Parathyroid adenoma (tissue), 2 donors: ENCODE results near the gene IQCN.
A peak's percentile ranks its signal among the peaks of the same experiment; 100 is the strongest.

Experiments used
- H2AFZ ChIP-seq: fragments of 300-600 bp; sonication (generic); one replicate; pipeline ENCODE4 v1.7.0; 2017; ENCODE audit warnings: antibody characterized with exemption, mild to moderate bottlenecking
- H3K27ac ChIP-seq: fragments of 300-600 bp; sonication (generic); one replicate; pipeline ENCODE4 v1.7.0; 2017
- H3K27me3 ChIP-seq: fragments of 300-600 bp; sonication (generic); one replicate; pipeline ENCODE4 v1.7.0; 2017; ENCODE audit warnings: low read length; ENCODE audit not compliant: control insufficient read depth, insufficient read depth
- H3K36me3 ChIP-seq: fragments of 300-600 bp; sonication (generic); one replicate; pipeline ENCODE4 v1.7.0; 2017; ENCODE audit warnings: low read length; ENCODE audit not compliant: control insufficient read depth, insufficient read depth
- H3K4me1 ChIP-seq: fragments of 300-600 bp; sonication (generic); one replicate; pipeline ENCODE4 v1.7.0; 2017; ENCODE audit warnings: control low read depth
- H3K4me2 ChIP-seq: fragments of 300-600 bp; sonication (generic); one replicate; pipeline ENCODE4 v1.7.0; 2017; ENCODE audit warnings: low read length
- H3K4me3 ChIP-seq: fragments of 300-600 bp; sonication (generic); one replicate; pipeline ENCODE4 v1.7.0; 2017; ENCODE audit warnings: low read depth, low read length
- H3K79me2 ChIP-seq: fragments of 300-600 bp; sonication (generic); one replicate; pipeline ENCODE4 v1.7.0; 2017; ENCODE audit warnings: control low read depth
- H3K9ac ChIP-seq: fragments of 300-600 bp; sonication (generic); one replicate; pipeline ENCODE4 v1.7.0; 2017; ENCODE audit warnings: mild to moderate bottlenecking
- H3K9me3 ChIP-seq: fragments of 300-600 bp; sonication (generic); one replicate; pipeline ENCODE4 v1.7.0; 2017; ENCODE audit warnings: low read length; ENCODE audit not compliant: control insufficient read depth
- TF ChIP-seq, protein P1 (sequence below): fragments of 300-600 bp; sonication (generic); IDR thresholded peaks from one replicate; pipeline ENCODE4 v1.7.0; 2017; ENCODE audit warnings: antibody characterized with exemption, mild to moderate bottlenecking
- donor health status: primary hyperparathyroidism.

Gene IQCN

DNA sequence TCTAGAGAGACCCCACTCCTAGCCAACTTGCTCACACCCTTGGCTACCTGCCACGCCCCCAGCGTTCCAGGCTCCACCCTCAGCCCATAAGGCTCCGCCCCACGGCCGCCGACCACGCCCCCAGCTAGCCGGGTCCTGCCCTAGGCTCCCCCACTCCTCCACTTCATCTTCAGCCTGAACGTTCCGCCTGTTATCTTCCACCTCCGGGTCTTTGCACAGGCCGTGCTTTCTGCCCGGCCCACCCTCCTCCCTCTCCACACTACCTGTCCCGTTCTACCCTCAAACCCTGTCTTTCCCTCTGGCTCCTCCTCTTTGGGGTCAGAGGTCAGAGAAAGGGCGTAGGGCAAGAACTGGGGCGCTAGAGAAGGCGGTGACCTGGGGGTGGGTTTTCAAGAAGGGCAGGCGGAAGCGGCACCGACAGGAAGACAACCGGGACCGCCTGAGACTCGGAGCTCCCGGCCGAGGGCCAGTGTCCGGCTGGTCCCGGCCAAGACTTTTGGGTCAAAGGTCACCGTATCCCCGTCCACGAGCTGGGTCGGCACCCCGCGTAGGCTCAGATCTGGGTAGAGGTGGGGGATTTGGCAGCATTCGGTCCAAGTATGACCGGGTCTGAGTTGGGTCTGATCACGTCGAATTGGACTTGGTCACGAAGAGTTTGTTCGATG, 50.3 kb downstream of the IQCN start:
- no peaks in the 10 kb centered on the region for H3K79me2 ChIP-seq
- H3K4me2 ChIP-seq = peak overlapping the region; percentile 79
- TF ChIP-seq, protein P1, sequence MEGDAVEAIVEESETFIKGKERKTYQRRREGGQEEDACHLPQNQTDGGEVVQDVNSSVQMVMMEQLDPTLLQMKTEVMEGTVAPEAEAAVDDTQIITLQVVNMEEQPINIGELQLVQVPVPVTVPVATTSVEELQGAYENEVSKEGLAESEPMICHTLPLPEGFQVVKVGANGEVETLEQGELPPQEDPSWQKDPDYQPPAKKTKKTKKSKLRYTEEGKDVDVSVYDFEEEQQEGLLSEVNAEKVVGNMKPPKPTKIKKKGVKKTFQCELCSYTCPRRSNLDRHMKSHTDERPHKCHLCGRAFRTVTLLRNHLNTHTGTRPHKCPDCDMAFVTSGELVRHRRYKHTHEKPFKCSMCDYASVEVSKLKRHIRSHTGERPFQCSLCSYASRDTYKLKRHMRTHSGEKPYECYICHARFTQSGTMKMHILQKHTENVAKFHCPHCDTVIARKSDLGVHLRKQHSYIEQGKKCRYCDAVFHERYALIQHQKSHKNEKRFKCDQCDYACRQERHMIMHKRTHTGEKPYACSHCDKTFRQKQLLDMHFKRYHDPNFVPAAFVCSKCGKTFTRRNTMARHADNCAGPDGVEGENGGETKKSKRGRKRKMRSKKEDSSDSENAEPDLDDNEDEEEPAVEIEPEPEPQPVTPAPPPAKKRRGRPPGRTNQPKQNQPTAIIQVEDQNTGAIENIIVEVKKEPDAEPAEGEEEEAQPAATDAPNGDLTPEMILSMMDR = no peak
- peaks cover 6% of the 10 kb centered on the region for H3K4me1 ChIP-seq
- H3K36me3 ChIP-seq = no peaks in the 10 kb centered on the region
- H3K4me3 ChIP-seq = peak overlapping the region; percentile 52
- H3K9ac ChIP-seq = no peak overlapping the region
- H3K27me3 ChIP-seq = no peaks in the 10 kb centered on the region
- H2AFZ ChIP-seq = peak overlapping the region; percentile 92
- H3K27ac ChIP-seq = peak overlapping the region; percentile 29
- no peaks in the 10 kb centered on the region for H3K9me3 ChIP-seq

DNA sequence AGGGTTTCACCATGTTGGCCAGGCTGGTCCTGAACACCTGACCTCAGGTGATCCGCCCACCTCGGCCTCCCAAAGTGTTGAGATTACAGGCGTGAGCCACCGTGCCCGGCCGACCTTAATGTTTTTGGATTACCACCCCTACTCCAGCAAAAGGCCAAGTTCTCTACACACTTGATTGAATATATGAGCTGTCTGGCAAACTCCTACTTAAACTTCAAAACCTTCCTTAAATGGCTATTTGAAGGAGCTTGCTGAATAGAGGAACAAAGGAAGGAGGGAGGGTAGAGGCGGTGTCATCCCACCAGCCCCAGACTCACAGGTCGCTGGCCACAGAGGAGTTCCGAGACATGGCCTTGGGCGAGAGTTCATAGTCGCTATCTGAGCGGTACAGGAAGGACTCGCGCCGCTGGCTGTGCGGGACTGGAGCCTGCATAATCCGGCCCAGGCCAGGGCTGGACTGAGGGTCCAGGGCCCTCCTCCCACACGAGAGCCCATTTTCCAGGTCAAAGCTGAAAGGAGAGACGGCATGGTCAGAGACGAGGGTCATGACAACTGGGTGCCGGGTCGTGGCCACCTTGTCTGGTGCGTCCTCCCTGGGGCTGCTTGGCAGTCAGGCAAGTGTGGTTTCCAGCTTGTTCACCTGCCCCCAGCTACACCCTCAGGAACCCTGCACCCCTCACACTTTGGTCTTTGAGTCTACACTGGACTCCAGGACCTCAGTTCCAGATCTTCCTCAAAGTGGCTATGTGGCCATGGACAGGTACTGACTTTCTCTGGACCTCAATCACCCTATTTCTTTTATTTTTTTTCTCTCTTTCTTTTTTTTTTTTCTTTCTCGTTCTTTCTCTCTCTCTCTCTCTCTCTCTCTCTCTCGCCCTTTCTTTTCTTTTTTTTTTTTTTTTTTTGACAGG, 52.2 kb downstream of the IQCN start:
- TF ChIP-seq, protein P1 = no peak
- no peaks in the 10 kb centered on the region for H3K79me2 ChIP-seq
- H3K4me1 ChIP-seq = peaks cover 6% of the 10 kb centered on the region
- H3K4me2 ChIP-seq = no peak overlapping the region
- H3K4me3 ChIP-seq = no peak overlapping the region
- no peak overlapping the region for H2AFZ ChIP-seq
- H3K9ac ChIP-seq = no peak overlapping the region
- H3K9me3 ChIP-seq = no peaks in the 10 kb centered on the region
- H3K27ac ChIP-seq = no peak overlapping the region
- H3K36me3 ChIP-seq = no peaks in the 10 kb centered on the region
- H3K27me3 ChIP-seq = no peaks in the 10 kb centered on the region

DNA sequence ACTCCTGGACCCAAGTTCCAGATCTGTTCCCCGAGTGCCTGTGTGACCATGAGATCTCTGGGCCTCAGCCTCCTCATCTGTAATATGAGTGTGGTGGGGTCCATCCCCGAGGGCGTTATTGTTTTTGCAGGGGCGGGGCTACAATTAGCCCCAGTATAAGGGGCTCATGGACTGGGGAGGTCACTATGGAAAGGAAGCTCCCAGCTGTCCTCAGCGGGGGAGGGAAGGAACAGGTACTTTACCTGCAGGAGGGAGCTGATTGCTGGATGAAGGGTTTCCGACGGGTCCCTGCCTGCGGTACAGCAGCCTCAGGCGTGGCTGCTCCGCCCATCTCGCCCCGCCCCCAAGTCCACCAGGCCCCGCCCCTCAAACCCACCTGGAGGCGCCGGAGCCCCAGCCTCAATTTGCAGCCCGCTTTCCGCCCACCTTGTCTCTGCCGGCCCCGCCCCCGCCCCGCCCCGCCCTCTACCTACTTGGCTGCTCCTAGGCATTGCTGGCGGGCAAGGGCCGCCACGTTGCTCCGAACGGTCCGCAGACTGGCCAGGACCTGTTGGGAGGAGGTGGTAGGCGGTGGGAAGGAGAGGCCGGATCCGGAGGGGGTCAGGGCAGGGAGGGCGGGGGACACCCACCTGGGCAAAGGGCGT, 53.5 kb downstream of the IQCN start:
- H3K36me3 ChIP-seq = no peaks in the 10 kb centered on the region
- H3K27ac ChIP-seq = no peak overlapping the region
- H3K27me3 ChIP-seq = no peaks in the 10 kb centered on the region
- no peak overlapping the region for H3K4me3 ChIP-seq
- H3K4me1 ChIP-seq = peaks cover 6% of the 10 kb centered on the region
- H3K79me2 ChIP-seq = no peaks in the 10 kb centered on the region
- H3K9ac ChIP-seq = no peak overlapping the region
- TF ChIP-seq, protein P1 = no peak
- H2AFZ ChIP-seq = no peak overlapping the region
- no peaks in the 10 kb centered on the region for H3K9me3 ChIP-seq
- no peak overlapping the region for H3K4me2 ChIP-seq

DNA sequence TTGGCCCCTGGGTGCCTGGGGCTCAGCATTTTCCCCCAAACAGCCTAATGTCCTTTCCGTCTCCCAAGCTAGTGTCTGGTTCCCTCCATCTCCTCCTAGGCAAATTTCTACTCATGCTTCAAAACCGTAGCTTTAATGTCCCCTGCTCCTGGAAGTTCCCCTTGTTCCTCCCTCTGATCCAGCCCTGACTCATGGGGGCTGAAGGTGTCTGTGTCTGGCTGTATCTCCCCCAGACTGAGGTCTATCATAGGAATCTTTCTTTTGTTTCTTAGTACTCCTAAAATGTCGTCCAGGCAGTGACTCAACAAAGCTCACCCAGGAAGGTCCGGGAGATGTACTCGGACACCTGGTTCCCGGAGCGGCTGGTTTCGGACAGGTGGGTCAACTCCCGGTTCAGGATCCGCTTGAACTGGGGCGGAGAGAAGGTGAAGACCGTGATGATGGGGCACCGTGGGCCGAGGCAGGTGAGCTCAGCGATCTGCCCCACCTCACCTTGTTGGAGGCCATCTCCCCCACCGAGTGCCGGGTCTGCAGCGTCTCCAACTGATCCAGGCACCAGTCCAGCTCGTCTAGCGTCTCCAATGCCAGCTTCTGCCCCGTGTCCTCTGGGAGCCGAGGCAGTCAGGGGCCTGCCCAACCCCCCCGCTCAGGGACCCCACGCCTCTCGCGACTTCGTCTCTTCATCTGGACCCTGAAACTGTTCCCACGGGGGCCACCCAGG, 54.2 kb downstream of the IQCN start:
- Histone ChIP-seq H3K4me3 (no peak overlapping the region), H3K4me2 (no peak overlapping the region), H3K9ac (no peak overlapping the region), H3K27ac (no peak overlapping the region), H2AFZ (no peak overlapping the region), H3K4me1 (peaks cover 6% of the 10 kb centered on the region), H3K36me3 (no peaks in the 10 kb centered on the region), H3K27me3 (no peaks in the 10 kb centered on the region), H3K79me2 (no peaks in the 10 kb centered on the region), H3K9me3 (no peaks in the 10 kb centered on the region)
- TF ChIP-seq, protein P1 = no peak
